Upper lobe of left lung (tissue), 6 donors: ENCODE data around the gene ZFP30. TPM values are rescaled to one million over a fixed set of nuclear protein-coding genes. Genes with fewer than 3 reads are reported as not detected.

ENCODE experiments used
- ATAC-seq, 2 donors: fragments of 200-7000 bp; cut with Tn5 transposase; one replicate each; pipeline ENCODE4 v1.9.1; 2022; ENCODE audit warnings: mild to moderate bottlenecking in 2 of 2, moderate library complexity in 2 of 2; ENCODE audit not compliant: low FRiP score in 2 of 2
- DNase-seq, 2 donors: peaks; one replicate each; pipeline ENCODE4 v3.0.0-alpha.2; 2019 to 2020
- H3K27ac ChIP-seq, 4 donors: fragments of 200-600 bp; sonication (generic); one replicate each; pipeline ENCODE4 v1.5.1; 2016 to 2019
- H3K27me3 ChIP-seq, 4 donors: fragments of 200-600 bp; sonication (generic); one replicate each; pipeline ENCODE4 v1.5.1; 2017 to 2019
- H3K36me3 ChIP-seq, 4 donors: fragments of 200-600 bp; sonication (generic); one replicate each; pipeline ENCODE4 v1.5.1; 2016 to 2019
- H3K4me1 ChIP-seq, 4 donors: fragments of 200-600 bp; sonication (generic); one replicate each; pipeline ENCODE4 v1.5.1; 2018 to 2019
- H3K4me3 ChIP-seq, 4 donors: fragments of 200-600 bp; sonication (generic); one replicate each; pipeline ENCODE4 v1.5.1; 2017 to 2019; ENCODE audit warnings: mild to moderate bottlenecking in 2 of 4, moderate library complexity in 1 of 4
- H3K9me3 ChIP-seq, 4 donors: fragments of 200-600 bp; sonication (generic); one replicate each; pipeline ENCODE4 v1.5.1; 2018 to 2019
- EP300 ChIP-seq, 4 donors: sonication (generic); formaldehyde crosslinking; IDR thresholded peaks; one replicate each; pipeline ENCODE4 v1.5.1; 2017; ENCODE audit warnings: antibody characterized with exemption in 4 of 4, control low read depth in 2 of 4
- POLR2A ChIP-seq, 4 donors: fragments of 450-650 bp; IDR thresholded peaks; one replicate each; pipeline ENCODE4 v1.5.1; 2016 to 2017; ENCODE audit warnings: antibody characterized with exemption in 4 of 4, mild to moderate bottlenecking in 2 of 4
- POLR2AphosphoS5 ChIP-seq, 2 donors: sonication (generic); formaldehyde crosslinking; IDR thresholded peaks; one replicate each; pipeline ENCODE4 v1.5.1; 2017; ENCODE audit warnings: antibody characterized with exemption in 2 of 2
- WGBS, 2 donors: methylation state at CpG; one replicate each; pipeline ENCODE4 v1.1.5; 2017 to 2018; 5-methylcytosine and 5-hydroxymethylcytosine counted together
- total RNA-seq, 6 donors: library from RNA; depleted of rRNA in 4 of 6; stranded (reverse); fragments of >200 nt in 4 of 6; gene quantifications; one replicate each; pipeline versions ENCODE4 v1.1.0 to v1.2.1, GENCODE V29; 2016 to 2021
- TF ChIP-seq, protein P1 (sequence below), 6 experiments: fragments of 450-650 bp in 4 of 6; fragments of 200-600 bp in 2 of 6; sonication (generic) in 2 of 6; IDR thresholded peaks; one replicate each; pipeline ENCODE4 v1.5.1; 2016 to 2019; ENCODE audit warnings: antibody characterized with exemption in 6 of 6
- donor health status: DM: no; HTN: no; CAD: no; lungs with moderate emphysema.
- donor health status: DM: no; HTN: yes; CAD: no; lungs with severe emphysema.

Gene ZFP30
- total RNA-seq, 6 donors from 2014 or later = 2.8 to 34.6 (median 12.3) TPM

DNA sequence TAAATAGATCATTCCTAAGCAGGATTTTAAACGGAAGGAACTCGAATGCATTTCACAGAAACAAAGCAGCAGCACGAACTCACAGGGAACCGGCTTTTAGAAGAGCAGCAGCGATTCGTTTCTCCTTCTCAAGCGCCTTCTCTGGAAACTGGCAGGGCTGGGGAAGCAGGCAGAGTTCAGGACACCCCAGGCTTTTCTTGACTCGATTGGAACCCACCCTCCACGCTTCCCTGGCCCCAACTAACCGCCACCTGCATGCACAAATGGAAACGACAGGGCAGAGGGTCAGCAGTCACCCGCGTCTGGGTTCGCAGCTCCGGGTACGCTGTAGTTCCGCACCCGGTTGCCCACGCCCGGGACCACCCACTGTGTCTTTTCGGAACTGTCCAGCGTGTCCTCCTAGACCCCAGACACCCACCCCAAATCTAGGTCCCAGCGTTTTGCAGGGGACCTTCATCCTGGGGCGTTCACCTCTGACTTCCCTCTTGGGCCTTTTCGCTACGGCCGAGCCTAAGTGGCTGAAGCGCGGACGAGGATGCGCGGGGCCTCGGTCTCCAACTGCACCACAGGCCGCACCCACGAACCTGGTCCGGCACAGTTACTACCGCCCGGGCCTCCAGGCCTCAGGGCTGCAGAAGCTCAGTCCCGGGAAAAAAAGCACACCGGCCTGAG is 500 bp downstream of the ZFP30 start:
- no peaks in the 10 kb centered on the region for H3K27me3 ChIP-seq
- H3K27ac ChIP-seq = peak overlapping the region; percentile 81 to 90 (median 89)
- H3K36me3 ChIP-seq = no peaks in the 10 kb centered on the region
- DNase-seq (peak in 1 of 2 donors; percentile 39), ATAC-seq (peak; percentile 74 to 80)
- TF ChIP-seq POLR2A (IDR thresholded peaks at IDR 0.05) = no peak
- TF ChIP-seq, protein P1, sequence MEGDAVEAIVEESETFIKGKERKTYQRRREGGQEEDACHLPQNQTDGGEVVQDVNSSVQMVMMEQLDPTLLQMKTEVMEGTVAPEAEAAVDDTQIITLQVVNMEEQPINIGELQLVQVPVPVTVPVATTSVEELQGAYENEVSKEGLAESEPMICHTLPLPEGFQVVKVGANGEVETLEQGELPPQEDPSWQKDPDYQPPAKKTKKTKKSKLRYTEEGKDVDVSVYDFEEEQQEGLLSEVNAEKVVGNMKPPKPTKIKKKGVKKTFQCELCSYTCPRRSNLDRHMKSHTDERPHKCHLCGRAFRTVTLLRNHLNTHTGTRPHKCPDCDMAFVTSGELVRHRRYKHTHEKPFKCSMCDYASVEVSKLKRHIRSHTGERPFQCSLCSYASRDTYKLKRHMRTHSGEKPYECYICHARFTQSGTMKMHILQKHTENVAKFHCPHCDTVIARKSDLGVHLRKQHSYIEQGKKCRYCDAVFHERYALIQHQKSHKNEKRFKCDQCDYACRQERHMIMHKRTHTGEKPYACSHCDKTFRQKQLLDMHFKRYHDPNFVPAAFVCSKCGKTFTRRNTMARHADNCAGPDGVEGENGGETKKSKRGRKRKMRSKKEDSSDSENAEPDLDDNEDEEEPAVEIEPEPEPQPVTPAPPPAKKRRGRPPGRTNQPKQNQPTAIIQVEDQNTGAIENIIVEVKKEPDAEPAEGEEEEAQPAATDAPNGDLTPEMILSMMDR (IDR thresholded peaks at IDR 0.05) = no peak
- no peak for TF ChIP-seq EP300 (IDR thresholded peaks at IDR 0.05)
- no peak for TF ChIP-seq POLR2AphosphoS5 (IDR thresholded peaks at IDR 0.05)
- peaks cover 7 to 25% (median 17%) of the 10 kb centered on the region in 4 donors for H3K4me1 ChIP-seq
- H3K4me3 ChIP-seq = peak overlapping the region; percentile 60 to 87 (median 78)
- peaks cover 0 to 11% (median 5%) of the 10 kb centered on the region in 4 donors for H3K9me3 ChIP-seq
- WGBS, 2 donors = 0 to 1% methylated on average over 15 to 32 of the region's 40 CpGs

DNA sequence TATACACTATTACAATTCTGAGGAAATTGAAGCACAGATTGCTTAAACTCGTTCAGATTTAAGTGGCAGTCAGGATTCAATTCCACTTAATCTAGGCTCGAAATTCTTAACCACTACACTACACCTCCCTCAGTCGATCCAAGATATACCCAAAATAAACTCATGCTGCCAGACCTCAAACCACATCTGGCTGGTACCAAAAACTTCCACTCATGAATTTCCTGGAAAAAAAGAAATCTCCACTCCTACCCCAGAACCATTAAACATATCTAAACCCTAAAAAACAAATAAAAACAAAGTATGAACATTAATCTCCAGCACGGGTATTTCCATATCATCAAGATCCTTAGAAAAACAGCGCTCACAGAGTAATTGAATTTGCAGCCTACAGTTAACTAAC is 1.1 kb downstream of the ZFP30 start:
- DNase-seq (no peak), ATAC-seq (no peak)
- 4 to 8% methylated on average over 5 of the region's 5 CpGs for WGBS, 2 donors
- no peaks in the 10 kb centered on the region for H3K36me3 ChIP-seq
- peaks cover 7 to 25% (median 17%) of the 10 kb centered on the region in 4 donors for H3K4me1 ChIP-seq
- peak overlapping the region; percentile 60 to 87 (median 78) for H3K4me3 ChIP-seq
- no peaks in the 10 kb centered on the region for H3K27me3 ChIP-seq
- TF ChIP-seq POLR2A (IDR thresholded peaks at IDR 0.05) = no peak
- TF ChIP-seq, protein P1 (IDR thresholded peaks at IDR 0.05) = no peak
- TF ChIP-seq POLR2AphosphoS5 (IDR thresholded peaks at IDR 0.05) = no peak
- no peak for TF ChIP-seq EP300 (IDR thresholded peaks at IDR 0.05)
- peaks cover 0 to 15% (median 10%) of the 10 kb centered on the region in 4 donors for H3K9me3 ChIP-seq
- peak overlapping the region in 3 of 4 donors; percentile 81 to 90 (median 89) for H3K27ac ChIP-seq

DNA sequence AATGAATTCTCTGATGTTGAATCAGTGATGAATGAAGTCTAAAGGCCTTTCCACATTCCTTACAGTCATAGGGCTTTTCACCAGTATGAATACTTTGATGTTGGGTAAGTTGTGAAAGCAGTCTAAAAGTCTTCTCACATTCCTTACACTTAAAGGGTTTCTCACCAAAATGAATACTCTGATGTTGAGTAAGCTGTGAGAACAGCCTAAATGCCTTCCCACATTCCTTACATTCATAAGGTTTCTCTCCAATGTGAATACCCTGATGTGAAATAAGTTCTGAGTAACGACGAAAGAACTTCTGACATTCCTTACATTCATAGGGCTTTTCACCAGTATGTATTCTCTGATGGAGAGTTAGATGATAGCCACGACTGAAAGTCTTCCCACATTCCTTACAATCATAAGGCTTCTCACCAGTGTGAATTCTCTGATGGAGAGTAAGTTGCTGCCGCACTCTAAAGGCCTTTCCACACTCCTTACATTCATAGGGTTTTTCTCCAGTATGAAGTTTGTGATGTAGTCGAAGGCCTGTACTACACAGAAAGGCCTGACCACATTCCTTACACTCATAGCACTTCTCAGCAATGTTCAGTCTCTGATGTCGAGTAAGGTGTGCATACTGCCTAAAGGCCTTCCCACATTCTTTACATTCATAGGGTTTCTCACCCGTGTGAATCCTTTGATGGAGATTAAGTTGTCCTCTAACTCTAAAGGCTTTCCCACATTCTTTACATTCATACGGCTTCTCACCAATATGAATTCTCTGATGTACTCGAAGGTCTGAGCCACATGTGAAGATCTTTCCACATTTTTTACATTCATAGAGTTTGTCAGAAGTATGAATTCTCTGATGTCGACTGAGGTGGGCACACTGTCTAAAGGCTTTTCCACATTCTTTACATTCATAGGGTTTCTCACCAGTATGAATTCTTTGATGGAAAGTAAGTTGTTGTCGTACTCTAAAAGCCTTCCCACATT is 19.9 kb downstream of the ZFP30 start:
- 97% methylated on average over 11 of the region's 11 CpGs for WGBS, 2 donors
- TF ChIP-seq POLR2AphosphoS5 (IDR thresholded peaks at IDR 0.05) (no peak), POLR2A (IDR thresholded peaks at IDR 0.05) (no peak)
- TF ChIP-seq, protein P1 (IDR thresholded peaks at IDR 0.05) = no peak
- ATAC-seq (no peak), DNase-seq (no peak)
- Histone ChIP-seq H3K27ac (no peak overlapping the region), H3K9me3 (peaks cover 77 to 95% (median 91%) of the 10 kb centered on the region in 4 donors), H3K27me3 (no peaks in the 10 kb centered on the region), H3K4me1 (no peaks in the 10 kb centered on the region), H3K36me3 (peaks cover 0 to 38% (median 21%) of the 10 kb centered on the region in 4 donors), H3K4me3 (no peak overlapping the region)

DNA sequence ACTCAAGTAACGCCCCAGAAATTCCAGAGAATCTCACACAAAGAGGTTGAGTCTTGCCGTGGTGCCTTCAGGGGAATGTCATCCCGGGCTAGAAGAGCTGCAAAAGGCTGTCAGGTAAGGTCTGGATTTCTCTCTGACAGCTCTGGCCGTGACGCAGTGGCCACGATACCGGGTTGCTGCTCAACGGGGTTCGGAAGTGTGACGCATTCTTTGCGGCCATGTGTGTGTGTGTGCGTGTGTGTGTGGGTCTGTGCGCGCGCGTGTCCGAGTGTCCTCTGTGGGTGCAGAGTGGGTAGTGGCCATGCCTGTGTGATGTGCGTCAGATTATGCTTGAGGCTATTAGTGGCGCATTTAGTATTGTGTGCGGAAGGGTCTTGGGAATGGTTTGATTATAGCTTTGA is 60.3 kb downstream of the ZFP30 start:
- H3K4me3 ChIP-seq = peak overlapping the region; percentile 62 to 74 (median 66)
- DNase-seq (peak; percentile 71 to 88), ATAC-seq (peak; percentile 88)
- H3K9me3 ChIP-seq = peaks cover 12 to 35% (median 21%) of the 10 kb centered on the region in 4 donors
- H3K27me3 ChIP-seq = no peaks in the 10 kb centered on the region
- WGBS, 2 donors = 0% methylated on average over 18 to 19 of the region's 20 CpGs
- TF ChIP-seq, protein P1 (IDR thresholded peaks at IDR 0.05) = no peak
- TF ChIP-seq POLR2A (IDR thresholded peaks at IDR 0.05) = peak in 1 of 4 donors; percentile 27
- H3K36me3 ChIP-seq = peaks cover 3 to 17% (median 11%) of the 10 kb centered on the region in 4 donors
- peak overlapping the region; percentile 77 to 94 (median 86) for H3K27ac ChIP-seq
- H3K4me1 ChIP-seq = peaks cover 7 to 18% (median 16%) of the 10 kb centered on the region in 4 donors
